ENCODE results near the gene CD300LF. TPM values are rescaled to one million over a fixed set of nuclear protein-coding genes. Genes with fewer than 3 reads are reported as not detected.

Gene CD300LF
- total RNA-seq, 1 donor from 2014 or later: 66.2 TPM

- Histone ChIP-seq H3K4me1 (peaks cover 13% of the 10 kb centered on the region), H3K27me3 (ENCODE audit: low read depth) (no peaks in the 10 kb centered on the region), H3K36me3 (no peaks in the 10 kb centered on the region), H3K9me3 (no peaks in the 10 kb centered on the region), H3K27ac (no peak overlapping the region), H3K4me3 (no peak overlapping the region)
- ATAC-seq: no peak
- TF ChIP-seq CTCF (IDR thresholded peaks at IDR 0.05): no peak
- DNase-seq: no peak
- intact Hi-C loops (cut with DNase I): no loop called here
Observed at GRCh38 chr17:74687886-74688285, 24.8 kb downstream of the CD300LF start.

GRCh38 chr17:74686761-74687160 lies 26.0 kb downstream of the CD300LF start:
- no peaks in the 10 kb centered on the region for H3K27me3 ChIP-seq (ENCODE audit: low read depth)
- no peak overlapping the region for H3K4me3 ChIP-seq
- TF ChIP-seq CTCF (IDR thresholded peaks at IDR 0.05): no peak
- DNase-seq (no peak), ATAC-seq (peak; percentile 39 to 48)
- intact Hi-C loops (cut with DNase I): no loop called here
- H3K27ac ChIP-seq: no peak overlapping the region
- peaks cover 13% of the 10 kb centered on the region for H3K4me1 ChIP-seq
- H3K36me3 ChIP-seq: no peaks in the 10 kb centered on the region
- no peaks in the 10 kb centered on the region for H3K9me3 ChIP-seq

GRCh38 chr17:74682471-74683190 lies 30.1 kb downstream of the CD300LF start:
- Histone ChIP-seq H3K27me3 (ENCODE audit: low read depth) (no peaks in the 10 kb centered on the region), H3K9me3 (no peaks in the 10 kb centered on the region), H3K4me3 (no peak overlapping the region), H3K27ac (no peak overlapping the region), H3K36me3 (no peaks in the 10 kb centered on the region), H3K4me1 (peaks cover 14% of the 10 kb centered on the region)
- no peak for ATAC-seq
- DNase-seq: no peak
- intact Hi-C loops (cut with DNase I): no loop called here
- TF ChIP-seq CTCF (IDR thresholded peaks at IDR 0.05): no peak

GRCh38 chr17:74682028-74682427 lies 30.7 kb downstream of the CD300LF start:
- no peaks in the 10 kb centered on the region for H3K9me3 ChIP-seq
- H3K4me3 ChIP-seq: no peak overlapping the region
- intact Hi-C loops (cut with DNase I): no loop called here
- no peak for TF ChIP-seq CTCF (IDR thresholded peaks at IDR 0.05)
- peak in 1 of 2 donors; percentile 23 for ATAC-seq
- H3K4me1 ChIP-seq: peaks cover 20% of the 10 kb centered on the region
- DNase-seq: no peak
- no peak overlapping the region for H3K27ac ChIP-seq
- H3K27me3 ChIP-seq (ENCODE audit: low read depth): no peaks in the 10 kb centered on the region
- H3K36me3 ChIP-seq: no peaks in the 10 kb centered on the region

GRCh38 chr17:74680941-74681340 lies 31.8 kb downstream of the CD300LF start:
- intact Hi-C loops (cut with DNase I): no loop called here
- Histone ChIP-seq H3K4me3 (no peak overlapping the region), H3K27ac (no peak overlapping the region), H3K4me1 (peaks cover 24% of the 10 kb centered on the region), H3K27me3 (ENCODE audit: low read depth) (no peaks in the 10 kb centered on the region), H3K36me3 (no peaks in the 10 kb centered on the region), H3K9me3 (no peaks in the 10 kb centered on the region)
- no peak for TF ChIP-seq CTCF (IDR thresholded peaks at IDR 0.05)
- DNase-seq (no peak), ATAC-seq (no peak)

Data from lower lobe of right lung (tissue), 2 donors.